NCI-H748 (cell line): ENCODE data around the gene HSPA6.
"Not testable (repeated sequence)": the region's sequence is repeated elsewhere in the genome, so short reads cannot be mapped to it uniquely, and the experiment has no call there.

Experiments
- DNase-seq: peaks from one replicate; lab custom pipeline; 2025; ENCODE audit not compliant: unreplicated experiment; lab: John Stamatoyannopoulos, UW

The HSPA6 gene

DNA sequence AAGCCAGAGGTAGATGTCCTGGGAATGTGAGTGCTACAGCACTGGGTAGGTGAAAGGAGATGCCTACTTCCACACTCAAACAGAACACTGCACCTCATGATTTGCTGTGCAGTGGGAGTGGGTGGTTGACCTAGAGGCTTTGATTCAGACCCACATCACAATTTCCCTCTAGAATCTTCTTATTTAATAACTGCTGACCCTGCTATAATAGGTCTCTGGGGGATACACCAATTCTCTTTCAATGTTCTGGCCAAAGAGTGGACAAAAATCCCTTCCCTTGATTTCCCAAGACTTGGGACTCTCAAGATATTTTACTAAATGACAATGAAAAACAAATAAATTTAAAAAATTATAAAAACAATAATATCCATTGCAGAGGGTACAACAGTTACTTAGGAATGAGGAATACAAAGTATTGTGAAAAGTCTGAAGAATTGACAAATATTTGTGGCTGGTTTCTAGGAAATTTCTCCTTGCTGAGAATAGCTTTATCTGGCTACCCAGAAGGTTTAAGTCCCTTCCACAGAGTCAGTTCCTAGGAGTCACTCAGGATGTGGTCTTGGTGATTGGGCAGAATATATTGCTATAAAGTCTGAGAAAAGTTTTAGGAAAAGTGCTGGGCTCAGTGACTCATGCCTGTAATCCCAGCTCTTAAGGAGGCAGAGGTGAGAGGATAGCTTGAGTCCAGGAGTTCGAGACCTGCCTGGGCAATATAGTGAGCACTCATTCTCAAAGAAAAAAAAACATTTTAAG, 21.5 kb upstream of the HSPA6 start:
- no peak for DNase-seq

DNA sequence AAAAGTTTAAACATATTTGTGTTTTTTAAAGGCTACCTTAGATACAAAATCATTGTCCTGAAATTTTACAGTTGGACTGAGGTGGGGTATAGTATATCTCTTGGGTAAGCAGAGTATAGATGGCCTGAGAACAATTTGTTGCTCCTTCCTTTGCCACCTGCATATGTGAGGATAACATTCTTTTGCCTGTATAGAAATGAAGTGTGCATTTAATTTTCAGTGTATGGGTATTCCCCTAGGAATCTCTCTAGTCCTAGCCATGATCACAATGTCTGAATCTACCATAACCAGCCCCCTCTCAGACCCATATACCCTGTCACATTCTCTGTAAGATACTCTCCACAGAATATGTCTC, 21.0 kb upstream of the HSPA6 start:
- no peak for DNase-seq

DNA sequence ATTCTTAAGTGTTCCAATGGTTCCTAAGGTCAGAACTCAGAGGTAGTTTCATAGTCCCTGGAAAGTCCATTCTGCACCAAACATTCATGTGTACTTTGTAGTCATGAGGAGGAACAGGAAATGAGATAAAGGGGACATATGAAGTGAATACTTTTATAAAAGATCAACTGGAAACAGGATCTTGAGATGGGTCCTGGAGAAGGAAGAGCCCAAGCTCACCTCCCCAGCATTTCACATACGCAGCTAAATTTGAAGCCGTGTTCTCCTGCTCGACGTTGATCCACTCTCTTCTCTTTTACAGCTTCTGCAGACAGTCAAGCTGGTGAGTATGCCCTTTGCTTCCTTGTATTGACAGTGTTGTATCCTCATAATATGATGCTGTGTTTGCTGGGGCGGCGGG, 18.7 kb upstream of the HSPA6 start:
- DNase-seq, result no peak

DNA sequence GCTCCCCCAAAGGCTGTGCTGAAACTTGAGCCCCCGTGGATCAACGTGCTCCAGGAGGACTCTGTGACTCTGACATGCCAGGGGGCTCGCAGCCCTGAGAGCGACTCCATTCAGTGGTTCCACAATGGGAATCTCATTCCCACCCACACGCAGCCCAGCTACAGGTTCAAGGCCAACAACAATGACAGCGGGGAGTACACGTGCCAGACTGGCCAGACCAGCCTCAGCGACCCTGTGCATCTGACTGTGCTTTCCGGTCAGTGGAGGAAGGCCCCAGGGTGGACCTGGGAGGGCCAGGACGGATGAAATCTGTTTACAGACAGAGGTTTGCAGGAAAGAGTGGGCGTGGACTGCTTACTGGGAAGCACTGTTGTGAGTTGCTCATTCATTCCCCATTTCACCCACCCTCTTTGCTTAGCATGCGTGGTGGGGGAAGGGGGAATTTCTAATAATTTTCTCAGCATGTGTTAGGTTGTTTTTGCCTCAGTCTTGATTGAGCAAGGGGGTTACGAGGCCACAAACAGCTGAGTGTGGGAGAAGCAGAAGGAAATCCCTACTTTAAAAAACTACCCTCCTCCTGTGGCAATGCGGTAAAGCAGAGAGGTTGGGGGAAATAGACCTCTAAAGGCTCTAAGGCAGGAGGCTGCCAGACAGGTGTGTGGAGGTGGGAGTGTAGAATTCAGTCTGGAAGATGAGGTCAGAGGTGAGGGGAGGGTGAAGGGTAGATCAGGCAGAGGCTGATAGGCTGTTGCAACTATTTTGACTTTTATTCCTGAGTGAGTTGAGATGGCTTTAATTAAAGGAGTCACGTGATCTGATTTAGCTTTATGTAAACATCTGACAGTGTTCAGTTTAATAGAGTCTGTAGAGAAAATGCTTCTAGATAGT, 17.8 kb upstream of the HSPA6 start:
- peak; percentile 58 for DNase-seq

DNA sequence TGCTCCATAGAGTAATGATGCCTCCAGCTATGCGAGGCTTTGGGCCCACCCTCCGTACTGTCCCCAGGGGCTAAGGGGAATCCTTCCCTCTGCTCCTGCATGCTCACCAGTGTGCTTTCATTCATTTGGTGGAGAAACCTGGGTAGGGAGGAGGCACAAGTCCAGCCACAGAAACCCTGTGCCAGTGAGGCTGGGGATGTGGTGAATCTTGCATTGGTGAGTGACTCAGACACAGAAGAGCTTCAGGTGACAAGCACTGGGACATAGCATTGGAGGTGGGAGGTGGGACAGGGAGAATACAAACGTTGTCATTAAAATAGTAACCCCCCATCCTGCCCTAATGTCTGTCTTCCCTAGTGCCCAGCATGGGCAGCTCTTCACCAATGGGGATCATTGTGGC, 13.9 kb upstream of the HSPA6 start:
- no peak for DNase-seq

DNA sequence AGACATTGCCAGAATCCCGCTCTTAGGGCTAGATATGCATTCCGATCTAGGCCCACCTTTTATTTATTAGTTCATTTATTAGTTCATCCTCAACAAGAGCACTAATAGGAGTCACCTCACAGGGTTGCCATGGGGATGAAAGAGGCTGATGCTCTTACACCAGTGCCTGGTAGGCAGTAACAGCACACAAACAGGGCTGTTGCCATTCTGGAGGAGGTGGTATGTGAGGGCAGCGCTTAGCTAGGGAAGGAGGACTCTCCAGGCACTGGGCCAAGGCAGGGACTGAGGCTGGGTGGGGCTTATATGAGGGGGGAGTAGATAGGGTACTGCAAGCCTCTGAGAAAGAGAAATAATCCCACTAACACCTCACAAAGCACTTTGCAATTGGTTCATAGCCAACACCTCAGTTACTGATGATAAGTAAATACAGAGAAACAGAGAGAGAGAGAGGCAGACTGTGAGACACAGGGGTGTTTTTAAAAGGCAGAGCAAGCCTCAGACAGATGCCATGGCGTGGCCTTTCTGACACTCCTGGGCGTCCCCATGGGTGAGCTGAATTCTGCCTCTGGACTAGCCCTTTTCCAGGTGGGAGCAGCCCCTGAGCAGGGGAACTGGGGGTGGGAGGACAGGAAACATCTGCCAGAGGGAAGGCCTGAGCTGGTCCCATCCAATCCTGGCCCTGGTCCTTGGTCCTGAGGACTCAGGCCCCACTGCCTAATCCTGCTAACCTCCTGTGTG, 13.2 kb upstream of the HSPA6 start:
- DNase-seq, result peak; percentile 81

DNA sequence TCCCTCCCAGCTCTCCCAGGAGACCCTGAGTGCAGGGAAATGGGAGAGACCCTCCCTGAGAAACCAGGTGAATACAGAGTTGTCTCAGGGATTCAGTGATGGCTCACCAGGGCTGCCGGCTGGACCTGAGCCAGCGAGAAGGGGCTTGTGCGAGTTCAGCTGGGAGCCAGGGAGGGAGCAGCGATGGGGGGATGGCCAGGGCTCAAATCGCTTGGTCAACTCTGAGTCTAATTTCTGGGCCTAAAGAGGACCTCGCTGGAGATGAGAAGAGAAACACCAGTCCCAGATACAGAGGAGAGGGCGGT, 12.6 kb upstream of the HSPA6 start:
- DNase-seq, result no peak

DNA sequence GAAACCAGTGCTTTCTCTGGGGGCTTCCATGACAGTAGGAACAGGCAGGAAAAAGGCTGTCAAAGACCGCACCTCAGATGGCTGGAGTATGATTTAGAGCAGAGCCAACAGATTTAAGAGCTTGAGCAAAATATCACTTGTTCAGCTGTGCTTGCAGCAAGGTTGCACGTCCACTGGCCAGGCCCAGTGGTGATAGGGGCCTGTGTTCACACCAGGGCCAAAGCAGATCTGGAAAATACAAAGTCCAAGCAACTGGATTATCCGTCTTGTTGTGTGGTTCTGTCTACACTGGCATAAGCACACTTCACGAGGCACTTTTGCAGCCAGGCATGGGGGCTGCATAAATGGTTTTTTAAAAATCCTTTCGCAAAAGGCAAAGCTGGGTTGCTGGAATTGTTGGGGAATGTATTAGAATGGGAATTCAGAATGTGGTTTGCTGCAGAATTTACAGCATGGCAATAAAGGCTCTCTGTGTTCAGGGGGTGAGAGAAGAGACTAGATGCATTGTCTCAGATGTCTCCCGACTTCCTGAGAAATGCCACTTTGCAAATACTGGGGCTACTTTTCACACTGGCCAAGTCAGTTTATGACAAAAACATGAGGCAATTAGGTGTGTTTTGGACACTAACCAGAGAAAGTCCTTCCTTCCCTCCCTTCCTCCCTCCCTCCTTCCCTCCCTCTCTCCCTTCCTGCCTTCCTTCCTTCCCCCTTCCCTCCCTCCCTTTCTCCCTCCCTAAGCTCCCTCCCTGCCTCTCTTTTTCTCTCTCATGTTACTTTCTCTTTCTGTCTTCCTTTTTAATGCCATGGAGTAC, 11.5 kb upstream of the HSPA6 start:
- DNase-seq, result not testable (repeated sequence)

DNA sequence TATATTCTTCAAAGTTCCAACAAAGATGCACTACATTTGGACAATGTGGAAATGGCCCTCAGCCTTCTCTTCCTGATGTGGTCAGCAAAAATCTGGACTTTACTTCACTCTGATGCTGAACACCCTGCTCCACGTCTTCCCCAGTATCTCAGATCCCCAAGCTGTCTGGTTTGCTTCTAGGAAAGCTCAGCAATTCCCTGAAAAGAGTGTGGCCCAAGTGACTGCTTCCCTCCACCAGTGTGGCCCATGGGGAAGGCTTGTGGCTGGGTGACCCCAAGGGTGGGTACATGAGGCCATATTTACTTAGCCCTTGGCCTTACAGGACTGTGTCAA, 10.9 kb upstream of the HSPA6 start:
- DNase-seq, result not testable (repeated sequence)

DNA sequence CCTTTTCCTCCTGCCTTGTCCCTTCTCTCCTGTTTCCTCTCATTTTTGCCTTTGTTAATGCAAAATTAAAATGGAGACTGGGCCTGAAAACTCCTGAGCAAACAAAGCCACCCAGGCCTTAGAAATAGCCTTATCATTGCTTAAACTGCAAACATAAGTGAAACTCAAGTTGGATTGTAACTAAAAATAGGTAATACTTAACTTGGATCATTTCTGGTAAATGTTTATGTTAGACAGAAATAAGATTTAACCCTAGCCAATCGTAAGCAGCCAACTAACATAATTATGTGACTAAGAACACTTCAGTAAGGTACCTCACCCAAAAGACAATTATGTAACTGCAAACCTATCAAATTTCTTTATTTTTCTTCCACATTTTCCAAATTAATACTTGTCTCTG, 10.4 kb upstream of the HSPA6 start:
- not testable (repeated sequence) for DNase-seq

DNA sequence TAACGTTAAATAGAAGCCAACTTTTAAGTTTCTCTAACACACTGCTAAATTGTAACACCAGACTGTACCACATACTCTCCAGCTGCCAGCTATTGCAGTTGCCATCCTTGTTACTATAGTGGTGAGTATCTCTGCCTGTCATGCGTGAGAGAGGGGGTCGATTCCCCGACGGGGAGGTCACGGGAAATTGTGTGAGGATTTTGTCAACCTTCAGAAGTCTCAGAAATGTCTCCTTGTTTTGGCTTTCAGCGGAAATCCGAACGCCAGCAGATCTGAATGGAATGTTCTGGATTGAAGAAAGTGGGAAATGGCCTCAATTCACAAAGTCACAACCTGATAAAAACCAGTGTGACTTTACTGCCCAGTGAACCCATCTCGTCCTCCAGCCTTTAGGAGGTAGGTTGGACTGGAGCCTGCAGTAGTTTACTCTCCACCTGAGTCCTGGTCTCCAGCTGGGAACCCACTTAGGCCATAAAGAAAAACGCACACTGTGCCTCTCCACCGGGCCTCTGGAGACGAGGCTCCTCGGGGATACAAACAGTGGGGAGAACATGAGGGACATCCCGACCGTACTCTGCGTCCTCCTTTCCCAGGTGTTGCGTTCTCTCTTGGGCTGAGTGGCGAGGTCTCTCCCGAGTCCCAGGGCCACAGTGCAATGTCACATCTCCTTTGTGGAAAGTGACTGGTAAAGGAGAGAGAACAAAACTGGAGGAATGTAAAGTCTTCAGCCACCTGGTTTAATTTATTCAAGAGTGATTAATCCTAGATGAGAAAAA, 1.1 kb upstream of the HSPA6 start:
- DNase-seq, result not testable (repeated sequence)

DNA sequence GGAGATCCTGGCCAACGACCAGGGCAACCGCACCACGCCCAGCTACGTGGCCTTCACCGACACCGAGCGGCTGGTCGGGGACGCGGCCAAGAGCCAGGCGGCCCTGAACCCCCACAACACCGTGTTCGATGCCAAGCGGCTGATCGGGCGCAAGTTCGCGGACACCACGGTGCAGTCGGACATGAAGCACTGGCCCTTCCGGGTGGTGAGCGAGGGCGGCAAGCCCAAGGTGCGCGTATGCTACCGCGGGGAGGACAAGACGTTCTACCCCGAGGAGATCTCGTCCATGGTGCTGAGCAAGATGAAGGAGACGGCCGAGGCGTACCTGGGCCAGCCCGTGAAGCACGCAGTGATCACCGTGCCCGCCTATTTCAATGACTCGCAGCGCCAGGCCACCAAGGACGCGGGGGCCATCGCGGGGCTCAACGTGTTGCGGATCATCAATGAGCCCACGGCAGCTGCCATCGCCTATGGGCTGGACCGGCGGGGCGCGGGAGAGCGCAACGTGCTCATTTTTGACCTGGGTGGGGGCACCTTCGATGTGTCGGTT, 477 bp downstream of the HSPA6 start:
- not testable (repeated sequence) for DNase-seq

DNA sequence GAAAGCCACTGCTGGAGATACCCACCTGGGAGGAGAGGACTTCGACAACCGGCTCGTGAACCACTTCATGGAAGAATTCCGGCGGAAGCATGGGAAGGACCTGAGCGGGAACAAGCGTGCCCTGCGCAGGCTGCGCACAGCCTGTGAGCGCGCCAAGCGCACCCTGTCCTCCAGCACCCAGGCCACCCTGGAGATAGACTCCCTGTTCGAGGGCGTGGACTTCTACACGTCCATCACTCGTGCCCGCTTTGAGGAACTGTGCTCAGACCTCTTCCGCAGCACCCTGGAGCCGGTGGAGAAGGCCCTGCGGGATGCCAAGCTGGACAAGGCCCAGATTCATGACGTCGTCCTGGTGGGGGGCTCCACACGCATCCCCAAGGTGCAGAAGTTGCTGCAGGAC, 981 bp downstream of the HSPA6 start:
- not testable (repeated sequence) for DNase-seq

DNA sequence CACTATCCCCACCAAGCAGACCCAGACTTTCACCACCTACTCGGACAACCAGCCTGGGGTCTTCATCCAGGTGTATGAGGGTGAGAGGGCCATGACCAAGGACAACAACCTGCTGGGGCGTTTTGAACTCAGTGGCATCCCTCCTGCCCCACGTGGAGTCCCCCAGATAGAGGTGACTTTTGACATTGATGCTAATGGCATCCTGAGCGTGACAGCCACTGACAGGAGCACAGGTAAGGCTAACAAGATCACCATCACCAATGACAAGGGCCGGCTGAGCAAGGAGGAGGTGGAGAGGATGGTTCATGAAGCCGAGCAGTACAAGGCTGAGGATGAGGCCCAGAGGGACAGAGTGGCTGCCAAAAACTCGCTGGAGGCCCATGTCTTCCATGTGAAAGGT, 1.6 kb downstream of the HSPA6 start:
- not testable (repeated sequence) for DNase-seq

DNA sequence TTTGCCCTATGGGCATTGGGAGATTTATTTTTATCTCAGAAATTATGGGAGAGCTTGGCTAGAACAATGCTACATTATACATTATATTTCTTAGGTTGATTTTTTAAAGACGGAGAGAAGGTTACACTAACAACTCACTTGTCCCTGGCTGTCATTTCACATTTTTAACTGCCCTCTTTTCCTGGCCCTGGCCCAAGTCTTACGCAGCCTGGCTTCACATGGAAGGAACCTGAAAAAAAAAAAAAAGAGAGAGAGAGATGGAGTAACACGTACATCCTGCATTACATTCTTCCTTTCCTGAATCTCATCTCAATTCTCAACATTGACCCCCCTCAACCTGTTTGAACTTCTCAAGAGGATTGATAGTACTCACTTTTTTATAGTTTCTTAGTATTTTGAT, 4.2 kb downstream of the HSPA6 start:
- not testable (repeated sequence) for DNase-seq

DNA sequence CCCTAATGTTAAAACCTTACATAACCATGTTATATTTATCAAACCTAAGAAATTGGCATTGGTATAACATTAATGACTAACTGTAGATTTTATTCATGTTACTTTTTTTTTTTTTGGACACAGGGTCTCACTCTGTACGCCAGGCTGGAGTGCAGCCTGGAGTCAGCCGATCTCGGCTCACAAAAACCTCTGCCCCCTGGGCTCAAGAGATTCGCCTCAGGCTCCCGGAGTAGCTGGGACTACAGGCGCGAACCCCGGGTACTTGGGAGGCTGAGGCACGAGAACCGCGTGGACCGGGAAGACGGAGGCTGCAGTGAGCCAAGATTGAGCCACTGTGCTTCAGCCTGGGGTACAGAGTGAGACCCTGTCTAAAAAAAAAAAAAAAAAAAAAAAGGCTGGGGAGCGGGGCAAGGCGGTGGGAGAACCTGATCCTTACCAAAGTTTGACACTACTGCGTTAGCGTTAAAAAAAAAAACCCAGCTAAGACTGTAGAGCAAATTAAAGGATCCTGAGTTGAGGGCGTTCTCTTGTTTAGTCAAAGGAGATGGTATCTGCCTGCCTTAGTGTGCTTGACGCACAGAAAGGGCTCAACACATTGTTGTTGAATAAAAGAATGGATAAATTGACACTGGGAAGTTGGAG, 5.2 kb downstream of the HSPA6 start:
- DNase-seq, result peak; percentile 31

DNA sequence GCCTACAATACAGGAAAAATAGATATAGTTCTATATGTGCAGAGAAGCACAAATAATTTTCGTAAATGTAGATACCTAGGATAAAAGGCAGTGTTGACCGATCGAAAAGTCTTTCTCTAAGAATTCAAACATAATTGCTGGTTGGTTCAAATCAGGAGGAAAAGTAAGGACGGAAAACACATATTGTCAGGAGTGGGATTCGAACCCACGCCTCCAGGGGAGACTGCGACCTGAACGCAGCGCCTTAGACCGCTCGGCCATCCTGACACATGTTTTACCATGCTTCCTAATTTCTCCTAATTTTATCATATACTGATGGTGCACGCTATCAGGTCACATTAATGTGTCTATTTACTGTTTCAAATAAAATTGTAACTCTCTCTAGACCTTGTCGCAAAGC, 5.8 kb downstream of the HSPA6 start:
- peak; percentile 67 for DNase-seq

DNA sequence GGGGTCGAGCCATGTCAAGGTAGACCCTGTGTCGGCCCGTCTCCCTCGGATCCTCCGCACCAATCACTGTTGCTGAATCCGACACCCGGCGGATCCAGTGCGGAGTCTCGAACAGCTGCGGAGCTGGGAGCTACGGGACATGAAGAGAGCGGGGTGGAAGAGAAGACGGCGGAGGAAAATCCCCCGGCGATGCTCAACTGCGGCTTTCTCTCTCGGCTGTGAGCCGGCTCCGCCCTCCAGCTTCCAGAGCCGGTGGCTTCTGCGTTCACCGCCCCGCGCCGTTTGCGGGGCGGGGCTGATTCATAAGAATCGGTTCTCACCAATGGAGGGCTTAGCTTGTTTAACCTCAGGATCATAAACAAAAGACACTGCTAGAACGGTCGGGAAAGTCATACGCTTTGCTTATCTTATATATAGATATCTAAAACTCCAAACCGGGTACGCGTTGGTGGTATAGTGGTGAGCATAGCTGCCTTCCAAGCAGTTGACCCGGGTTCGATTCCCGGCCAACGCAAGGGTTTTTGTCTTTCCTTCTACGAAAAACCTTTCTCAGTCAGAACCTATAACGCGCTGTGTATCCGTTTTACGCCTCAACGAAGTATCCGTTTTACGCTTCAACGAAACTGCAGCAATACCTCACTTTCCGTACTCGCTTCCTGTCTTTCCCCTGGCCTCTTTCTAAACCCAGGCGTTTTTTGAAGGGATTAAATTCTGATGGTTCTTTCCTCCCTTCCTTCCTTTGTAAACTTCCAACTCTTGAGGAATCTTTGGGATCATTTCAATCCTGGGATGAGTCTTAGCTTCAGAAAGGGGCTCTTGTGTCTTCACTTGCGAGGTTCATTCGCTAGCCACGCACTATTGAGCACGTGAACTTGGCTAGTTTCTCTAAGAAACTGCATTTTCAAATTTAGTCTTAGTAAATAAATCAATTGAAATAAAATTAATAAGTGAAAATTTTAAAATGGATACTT, 6.6 kb downstream of the HSPA6 start:
- DNase-seq, result peak; percentile 96
